ENCODE results near the gene FAM13B. TPM values are rescaled to one million over a fixed set of nuclear protein-coding genes. Genes with fewer than 3 reads are reported as not detected.
"Not testable (repeated sequence)": the region's sequence is repeated elsewhere in the genome, so short reads cannot be mapped to it uniquely, and the experiment has no call there.

FAM13B gene
- total RNA-seq, 1 experiment from 2014 or later = 13.0 TPM

DNA sequence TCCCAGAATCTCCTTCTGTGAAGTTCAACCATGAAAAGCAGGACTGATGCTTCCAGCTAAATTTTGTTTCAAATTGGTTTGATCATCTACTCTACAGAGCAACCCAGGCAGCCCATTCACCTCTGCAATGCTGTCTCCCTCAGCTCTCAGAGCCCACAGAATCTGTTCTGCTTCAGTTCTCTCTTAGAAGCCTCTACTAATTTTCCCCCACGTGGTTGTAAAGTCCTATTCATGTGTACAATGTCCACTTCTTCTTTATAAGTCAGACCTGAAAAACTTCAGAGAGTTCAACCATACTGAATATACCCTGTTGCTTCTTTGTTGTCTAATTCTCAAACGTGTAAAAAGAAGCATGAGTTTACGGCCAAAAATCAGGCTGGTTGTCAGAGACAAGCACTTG is 21.3 kb upstream of the FAM13B start:
- no peaks in the 10 kb centered on the region for H3K36me3 ChIP-seq (ENCODE audit: low read depth, low read length)
- H3K27me3 ChIP-seq (ENCODE audit: low read length) = no peaks in the 10 kb centered on the region
- no peaks in the 10 kb centered on the region for H4K20me1 ChIP-seq (ENCODE audit: low read length)
- DNase-seq (no peak), ATAC-seq (no peak)
- TF ChIP-seq, protein P1, sequence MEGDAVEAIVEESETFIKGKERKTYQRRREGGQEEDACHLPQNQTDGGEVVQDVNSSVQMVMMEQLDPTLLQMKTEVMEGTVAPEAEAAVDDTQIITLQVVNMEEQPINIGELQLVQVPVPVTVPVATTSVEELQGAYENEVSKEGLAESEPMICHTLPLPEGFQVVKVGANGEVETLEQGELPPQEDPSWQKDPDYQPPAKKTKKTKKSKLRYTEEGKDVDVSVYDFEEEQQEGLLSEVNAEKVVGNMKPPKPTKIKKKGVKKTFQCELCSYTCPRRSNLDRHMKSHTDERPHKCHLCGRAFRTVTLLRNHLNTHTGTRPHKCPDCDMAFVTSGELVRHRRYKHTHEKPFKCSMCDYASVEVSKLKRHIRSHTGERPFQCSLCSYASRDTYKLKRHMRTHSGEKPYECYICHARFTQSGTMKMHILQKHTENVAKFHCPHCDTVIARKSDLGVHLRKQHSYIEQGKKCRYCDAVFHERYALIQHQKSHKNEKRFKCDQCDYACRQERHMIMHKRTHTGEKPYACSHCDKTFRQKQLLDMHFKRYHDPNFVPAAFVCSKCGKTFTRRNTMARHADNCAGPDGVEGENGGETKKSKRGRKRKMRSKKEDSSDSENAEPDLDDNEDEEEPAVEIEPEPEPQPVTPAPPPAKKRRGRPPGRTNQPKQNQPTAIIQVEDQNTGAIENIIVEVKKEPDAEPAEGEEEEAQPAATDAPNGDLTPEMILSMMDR (conservative IDR thresholded peaks at IDR 0.05; ENCODE audit: low read depth, low read length) = no peak
- no peak for TF ChIP-seq EZH2phosphoT487 (IDR thresholded peaks at IDR 0.05; ENCODE audit: borderline replicate concordance, low read length)
- no peak for TF ChIP-seq EZH2 (IDR thresholded peaks at IDR 0.05; ENCODE audit: low read length, unreplicated experiment)
- no peaks in the 10 kb centered on the region for H3K4me1 ChIP-seq (ENCODE audit: insufficient read depth, low read length)
- H3K27ac ChIP-seq (ENCODE audit: low read length) = no peak overlapping the region
- no peak overlapping the region for H3K4me3 ChIP-seq (ENCODE audit: low read length)
- no peaks in the 10 kb centered on the region for H3K9me2 ChIP-seq (replicated peaks; ENCODE audit: low read length)
- H3K9me3 ChIP-seq (ENCODE audit: low read length) = no peaks in the 10 kb centered on the region
- no TSS peak for BruUV-seq (replicated peaks)
- H3K79me2 ChIP-seq (ENCODE audit: low read length) = no peaks in the 10 kb centered on the region
- H3K4me2 ChIP-seq (ENCODE audit: low read length) = no peak overlapping the region
- ChIA-PET CTCF (no interaction called here), POLR2A (ENCODE audit: unreplicated experiment) (no interaction called here)
- no peak overlapping the region for H2AFZ ChIP-seq (ENCODE audit: low read length)
- no peaks in the 10 kb centered on the region for H3F3A ChIP-seq (ENCODE audit: low read length, unreplicated experiment)
- intact Hi-C loops (cut with micrococcal nuclease) = no loop called here
- H3K9ac ChIP-seq (ENCODE audit: low read length) = no peak overlapping the region

GRCh38 chr5:138053554-138053953 is 20.7 kb upstream of the FAM13B start:
- intact Hi-C loops (cut with micrococcal nuclease) = no loop called here
- Histone ChIP-seq H3F3A (ENCODE audit: low read length, unreplicated experiment) (no peaks in the 10 kb centered on the region), H3K27me3 (ENCODE audit: low read length) (no peaks in the 10 kb centered on the region), H3K4me3 (ENCODE audit: low read length) (no peak overlapping the region), H3K27ac (ENCODE audit: low read length) (no peak overlapping the region), H3K9me2 (replicated peaks; ENCODE audit: low read length) (no peaks in the 10 kb centered on the region), H3K4me2 (ENCODE audit: low read length) (no peak overlapping the region), H3K36me3 (ENCODE audit: low read depth, low read length) (no peaks in the 10 kb centered on the region), H3K79me2 (ENCODE audit: low read length) (no peaks in the 10 kb centered on the region), H3K9ac (ENCODE audit: low read length) (no peak overlapping the region), H4K20me1 (ENCODE audit: low read length) (no peaks in the 10 kb centered on the region), H2AFZ (ENCODE audit: low read length) (no peak overlapping the region), H3K4me1 (ENCODE audit: insufficient read depth, low read length) (no peaks in the 10 kb centered on the region), H3K9me3 (ENCODE audit: low read length) (no peaks in the 10 kb centered on the region)
- POLR2A ChIA-PET (ENCODE audit: unreplicated experiment) = no interaction called here
- DNase-seq (no peak), ATAC-seq (no peak)
- no TSS peak for BruUV-seq (replicated peaks)
- TF ChIP-seq EZH2 (IDR thresholded peaks at IDR 0.05; ENCODE audit: low read length, unreplicated experiment) (no peak), EZH2phosphoT487 (IDR thresholded peaks at IDR 0.05; ENCODE audit: borderline replicate concordance, low read length) (no peak)
- TF ChIP-seq, protein P1 (conservative IDR thresholded peaks at IDR 0.05; ENCODE audit: low read depth, low read length) = no peak
- CTCF ChIA-PET = no interaction called here

- H3K27ac ChIP-seq (ENCODE audit: low read length); H3K4me1 ChIP-seq (ENCODE audit: insufficient read depth, low read length); H3F3A ChIP-seq (ENCODE audit: low read length, unreplicated experiment); H3K9me3 ChIP-seq (ENCODE audit: low read length); H3K9me2 ChIP-seq (replicated peaks; ENCODE audit: low read length); H4K20me1 ChIP-seq (ENCODE audit: low read length); H3K27me3 ChIP-seq (ENCODE audit: low read length); ATAC-seq; H3K4me3 ChIP-seq (ENCODE audit: low read length); H3K4me2 ChIP-seq (ENCODE audit: low read length); H3K9ac ChIP-seq (ENCODE audit: low read length); DNase-seq; CTCF ChIA-PET; H3K79me2 ChIP-seq (ENCODE audit: low read length); H3K36me3 ChIP-seq (ENCODE audit: low read depth, low read length); intact Hi-C loops (cut with micrococcal nuclease); BruUV-seq (replicated peaks); H2AFZ ChIP-seq (ENCODE audit: low read length): not testable (repeated sequence)
- POLR2A ChIA-PET (ENCODE audit: unreplicated experiment) = interaction anchor here (0.6 kb wide), 1 partner anchor 11 kb away, joined by 6 read pairs; no protein-coding TSS in a partner anchor
Measured at GRCh38 chr5:138052718-138053117, 19.8 kb upstream of the FAM13B start.
